GM21515 (cell line): ENCODE results near the gene ZFAND4.
"Not testable (repeated sequence)": the region's sequence is repeated elsewhere in the genome, so short reads cannot be mapped to it uniquely, and the experiment has no call there.

Experiments used
- ATAC-seq: cut with Tn5 transposase; IDR thresholded peaks from one replicate; pipeline ENCODE4 v1.9.1; 2021; ENCODE audit not compliant: unreplicated experiment

ZFAND4 gene

GRCh38 chr10:45672181-45673073, at the start of gene ZFAND4:
ZFAND4 (minus strand) TSS chr10:45672772; CDS start chr10:45663725, 9,047 bp downstream.
- ATAC-seq: peak; percentile 96

- ATAC-seq: not testable (repeated sequence)
Observed at GRCh38 chr10:45721503-45721902, 48.9 kb upstream of the ZFAND4 start.

- ATAC-seq: not testable (repeated sequence)
Observed at GRCh38 chr10:45717642-45718041, 45.1 kb upstream of the ZFAND4 start.

GRCh38 chr10:45717053-45717452, 44.5 kb upstream of the ZFAND4 start:
- ATAC-seq: not testable (repeated sequence)

GRCh38 chr10:45711223-45711622, 38.7 kb upstream of the ZFAND4 start:
- not testable (repeated sequence) for ATAC-seq

GRCh38 chr10:45710200-45710796, 37.7 kb upstream of the ZFAND4 start:
- not testable (repeated sequence) for ATAC-seq

- ATAC-seq: not testable (repeated sequence)
Observed at GRCh38 chr10:45678467-45678866, 5.9 kb upstream of the ZFAND4 start.

GRCh38 chr10:45675388-45675787, 2.8 kb upstream of the ZFAND4 start:
- ATAC-seq: no peak

- ATAC-seq: no peak
Observed at GRCh38 chr10:45673074-45673648, 589 bp upstream of the ZFAND4 start.

GRCh38 chr10:45671300-45671699, 1.3 kb downstream of the ZFAND4 start:
- ATAC-seq: not testable (repeated sequence)

GRCh38 chr10:45669897-45670296, 2.7 kb downstream of the ZFAND4 start:
- ATAC-seq: not testable (repeated sequence)

GRCh38 chr10:45660876-45661411, 11.6 kb downstream of the ZFAND4 start:
- ATAC-seq: no peak

GRCh38 chr10:45657033-45657926, 15.3 kb downstream of the ZFAND4 start:
- ATAC-seq: no peak

GRCh38 chr10:45655219-45655618, 17.4 kb downstream of the ZFAND4 start:
- ATAC-seq: no peak

- ATAC-seq: not testable (repeated sequence)
Observed at GRCh38 chr10:45654753-45655141, 17.8 kb downstream of the ZFAND4 start.

- peak; percentile 56 for ATAC-seq
Observed at GRCh38 chr10:45653454-45653853, 19.1 kb downstream of the ZFAND4 start.

- no peak for ATAC-seq
Observed at GRCh38 chr10:45652511-45652910, 20.1 kb downstream of the ZFAND4 start.

GRCh38 chr10:45649296-45649695, 23.3 kb downstream of the ZFAND4 start:
- no peak for ATAC-seq

- no peak for ATAC-seq
Observed at GRCh38 chr10:45647118-45647517, 25.5 kb downstream of the ZFAND4 start.

GRCh38 chr10:45646384-45647050, 26.1 kb downstream of the ZFAND4 start:
- no peak for ATAC-seq
